Natural killer cell (primary cell): ENCODE data around the gene ETV4. TPM values are rescaled to one million over a fixed set of nuclear protein-coding genes. Genes with fewer than 3 reads are reported as not detected.

Source experiments
- ATAC-seq, 3 donors: fragments of 150-1000 bp in 2 of 3; fragments of 200-7000 bp in 1 of 3; cut with Tn5 transposase; 1 replicate in 1 of 3; 2 replicates in 2 of 3; pipeline ENCODE4 v1.10.0; 2021; ENCODE audit warnings: mild to moderate bottlenecking in 2 of 3, moderate library complexity in 2 of 3
- DNase-seq, 2 donors: peaks; one replicate each; pipeline versions ENCODE4 v3.0.0 to v3.0.0-alpha.2; 2013 to 2021; ENCODE audit warnings: mixed read lengths in 1 of 2
- H3K27ac ChIP-seq: one replicate; pipeline ENCODE4 v1.5.1; 2013; ENCODE audit warnings: mild to moderate bottlenecking, low read length
- H3K27me3 ChIP-seq: one replicate; pipeline ENCODE4 v1.6.1; 2013; ENCODE audit warnings: low read length; ENCODE audit not compliant: control insufficient read depth, insufficient read depth
- H3K36me3 ChIP-seq: one replicate; pipeline ENCODE4 v1.6.1; 2013; ENCODE audit warnings: low read length; ENCODE audit not compliant: control insufficient read depth, insufficient read depth
- H3K4me1 ChIP-seq: one replicate; pipeline ENCODE4 v1.6.1; 2013; ENCODE audit warnings: low read length; ENCODE audit not compliant: control insufficient read depth, insufficient read depth
- H3K4me3 ChIP-seq: one replicate; pipeline ENCODE4 v1.5.1; 2013; ENCODE audit warnings: low read length
- H3K9me3 ChIP-seq: one replicate; pipeline ENCODE4 v1.6.1; 2013; ENCODE audit warnings: low read length; ENCODE audit not compliant: control insufficient read depth, insufficient read depth
- H3K27ac Mint-ChIP-seq, 2 donors: one replicate each; pipeline ENCODE4 v1.8.0; 2022; ENCODE audit warnings: mild to moderate bottlenecking in 2 of 2, mixed read lengths in 2 of 2, moderate library complexity in 1 of 2
- H3K27me3 Mint-ChIP-seq, 2 donors: one replicate each; pipeline ENCODE4 v1.8.0; 2022; ENCODE audit warnings: low read depth in 2 of 2, mixed read lengths in 2 of 2
- H3K36me3 Mint-ChIP-seq: one replicate; pipeline ENCODE4 v1.8.0; 2022; ENCODE audit warnings: mixed read lengths
- H3K4me1 Mint-ChIP-seq, 2 donors: one replicate each; pipeline ENCODE4 v1.8.0; 2022; ENCODE audit warnings: mixed read lengths in 2 of 2
- H3K4me3 Mint-ChIP-seq: one replicate; pipeline ENCODE4 v1.8.0; 2022; ENCODE audit warnings: mild to moderate bottlenecking, moderate library complexity, mixed read lengths
- H3K9me3 Mint-ChIP-seq, 2 donors: one replicate each; pipeline ENCODE4 v1.8.0; 2022; ENCODE audit warnings: mixed read lengths in 2 of 2
- CTCF ChIP-seq: fragments of 200-600 bp; IDR thresholded peaks from one replicate; pipeline ENCODE4 v1.8.0; 2022; ENCODE audit warnings: antibody characterized with exemption
- WGBS: methylation state at CpG from one replicate; pipeline ENCODE4 v1.1.7; 2013; ENCODE audit warnings: missing lambda C conversion rate; ENCODE audit not compliant: insufficient coverage; 5-methylcytosine and 5-hydroxymethylcytosine counted together
- intact Hi-C: fragments of 100-400 bp; cut with micrococcal nuclease; formaldehyde crosslinking; loops from one replicate; pipeline ENCODE4 v1.14.2; 2022
- total RNA-seq, 4 donors: library from RNA; stranded (reverse); fragments of 120-200 nt in 1 of 4; gene quantifications; one replicate each; pipeline versions ENCODE4 v1.2.3 to v1.2.4, GENCODE V29; 2013 to 2022

ETV4 gene
- total RNA-seq, 3 donors from 2014 or later (not counting 1 experiment from before 2014, with no cell fraction given) = not detected

- Mint-ChIP-seq H3K4me3 (no peak overlapping the region), H3K27me3 (peaks cover 2 to 9% of the 10 kb centered on the region in 2 donors), H3K9me3 (no peaks in the 10 kb centered on the region), H3K36me3 (no peaks in the 10 kb centered on the region), H3K27ac (no peak overlapping the region), H3K4me1 (no peaks in the 10 kb centered on the region)
- intact Hi-C loops = no loop called here
- no peaks in the 10 kb centered on the region for H3K4me1 ChIP-seq
- no peak overlapping the region for H3K4me3 ChIP-seq
- DNase-seq (no peak), ATAC-seq (no peak)
- TF ChIP-seq CTCF = no peak
- WGBS = 83% methylated on average over 2 of the region's 3 CpGs
- no peaks in the 10 kb centered on the region for H3K36me3 ChIP-seq
- no peaks in the 10 kb centered on the region for H3K9me3 ChIP-seq
- no peak overlapping the region for H3K27ac ChIP-seq
- no peaks in the 10 kb centered on the region for H3K27me3 ChIP-seq
Observed at GRCh38 chr17:43570518-43570928, 24.4 kb upstream of the ETV4 start.

GRCh38 chr17:43568506-43569082 lies 22.5 kb upstream of the ETV4 start:
- TF ChIP-seq CTCF = no peak
- Mint-ChIP-seq H3K27ac (no peak overlapping the region), H3K4me1 (no peaks in the 10 kb centered on the region), H3K27me3 (peaks cover 5 to 10% of the 10 kb centered on the region in 2 donors), H3K36me3 (no peaks in the 10 kb centered on the region), H3K4me3 (no peak overlapping the region), H3K9me3 (no peaks in the 10 kb centered on the region)
- Histone ChIP-seq H3K36me3 (no peaks in the 10 kb centered on the region), H3K4me1 (no peaks in the 10 kb centered on the region), H3K9me3 (no peaks in the 10 kb centered on the region), H3K4me3 (no peak overlapping the region), H3K27ac (no peak overlapping the region), H3K27me3 (no peaks in the 10 kb centered on the region)
- intact Hi-C loops = no loop called here
- DNase-seq = no peak
- peak in 1 of 3 donors; percentile 28 for ATAC-seq
- 74% methylated on average over 5 of the region's 5 CpGs for WGBS

GRCh38 chr17:43563600-43564594 lies 17.8 kb upstream of the ETV4 start:
- Histone ChIP-seq H3K4me1 (no peaks in the 10 kb centered on the region), H3K9me3 (no peaks in the 10 kb centered on the region), H3K4me3 (no peak overlapping the region), H3K36me3 (no peaks in the 10 kb centered on the region), H3K27me3 (peaks cover 8% of the 10 kb centered on the region), H3K27ac (no peak overlapping the region)
- Mint-ChIP-seq H3K36me3 (no peaks in the 10 kb centered on the region), H3K4me1 (peaks cover 0 to 5% of the 10 kb centered on the region in 2 donors), H3K27ac (no peak overlapping the region), H3K4me3 (no peak overlapping the region), H3K9me3 (no peaks in the 10 kb centered on the region), H3K27me3 (peaks cover 29 to 33% of the 10 kb centered on the region in 2 donors)
- DNase-seq = no peak
- WGBS = 66% methylated on average over 10 of the region's 15 CpGs
- no peak for ATAC-seq
- no peak for TF ChIP-seq CTCF
- intact Hi-C loops = no loop called here
